ENCODE data around the gene TFCP2L1. TPM values are rescaled to one million over a fixed set of nuclear protein-coding genes. Genes with fewer than 3 reads are reported as not detected.

TFCP2L1 gene
- total and polyA plus RNA-seq, 4 donors: 0.30 to 0.89 (median 0.51) TPM

DNA sequence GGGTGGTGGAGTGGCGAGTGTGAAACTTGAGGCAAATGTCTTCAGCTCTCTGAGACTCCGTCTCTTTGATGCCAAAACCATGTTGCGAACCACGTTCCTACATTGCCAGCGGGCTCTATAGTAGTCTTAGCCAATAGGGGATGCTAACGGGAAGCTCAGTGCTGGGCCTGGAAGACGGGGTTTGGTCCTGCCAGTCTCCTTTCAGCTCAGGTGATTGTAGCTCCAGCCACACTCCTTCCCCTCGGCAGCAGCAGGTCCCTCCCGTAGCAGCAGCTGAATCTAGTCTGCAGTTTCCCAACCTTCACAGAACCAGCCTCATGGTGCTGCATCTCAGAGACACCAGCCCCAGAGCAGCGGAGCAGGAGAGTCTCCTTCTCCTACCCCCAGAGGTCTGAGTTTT lies 109.7 kb downstream of the TFCP2L1 start:
- DNase-seq (ENCODE audit: low read depth in 4 of 6, low spot score in 6 of 6): no peak
- H3K27ac ChIP-seq (ENCODE audit: low read depth, low read length): no peak overlapping the region
- H3K4me1 ChIP-seq (ENCODE audit: control insufficient read depth, insufficient read depth, low read length): peaks cover 12% of the 10 kb centered on the region
- H3K36me3 ChIP-seq (ENCODE audit: control insufficient read depth, insufficient read depth, low read length): no peaks in the 10 kb centered on the region
- WGBS (ENCODE audit: insufficient coverage): 53% methylated on average over 8 of the region's 10 CpGs
- peaks cover 2% of the 10 kb centered on the region for H3K27me3 ChIP-seq (ENCODE audit: control insufficient read depth, insufficient read depth, low read length)
- H3K9me3 ChIP-seq (ENCODE audit: control insufficient read depth, insufficient read depth, low read length): peaks cover 6% of the 10 kb centered on the region
- no peak overlapping the region for H3K4me3 ChIP-seq (ENCODE audit: low read depth, low read length)

DNA sequence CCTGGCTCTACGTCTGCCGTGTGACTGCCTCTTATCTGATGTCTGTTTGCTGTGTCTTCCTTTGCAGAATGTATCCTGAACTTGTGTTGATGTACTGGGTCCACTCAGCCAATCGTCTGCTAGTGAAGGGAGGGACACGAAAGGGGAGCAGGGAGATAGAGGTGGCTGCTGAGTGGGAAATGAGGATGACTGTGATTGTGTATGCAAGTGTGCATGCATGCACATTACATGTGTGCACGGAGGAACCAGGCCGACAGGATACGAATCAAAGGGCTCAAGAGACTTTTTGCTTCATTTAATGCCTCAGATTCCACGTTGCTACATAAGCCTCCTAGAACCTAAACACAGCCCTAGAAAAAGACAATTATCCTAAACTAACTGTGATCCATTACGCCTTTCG lies 111.2 kb downstream of the TFCP2L1 start:
- H3K9me3 ChIP-seq (ENCODE audit: control insufficient read depth, insufficient read depth, low read length): peaks cover 6% of the 10 kb centered on the region
- 77% methylated on average over 7 of the region's 10 CpGs for WGBS (ENCODE audit: insufficient coverage)
- no peak overlapping the region for H3K4me3 ChIP-seq (ENCODE audit: low read depth, low read length)
- peaks cover 2% of the 10 kb centered on the region for H3K27me3 ChIP-seq (ENCODE audit: control insufficient read depth, insufficient read depth, low read length)
- no peak overlapping the region for H3K27ac ChIP-seq (ENCODE audit: low read depth, low read length)
- H3K36me3 ChIP-seq (ENCODE audit: control insufficient read depth, insufficient read depth, low read length): no peaks in the 10 kb centered on the region
- H3K4me1 ChIP-seq (ENCODE audit: control insufficient read depth, insufficient read depth, low read length): peaks cover 12% of the 10 kb centered on the region
- peak in 1 of 6 donors; percentile 25 for DNase-seq (ENCODE audit: low read depth in 4 of 6, low spot score in 6 of 6)

DNA sequence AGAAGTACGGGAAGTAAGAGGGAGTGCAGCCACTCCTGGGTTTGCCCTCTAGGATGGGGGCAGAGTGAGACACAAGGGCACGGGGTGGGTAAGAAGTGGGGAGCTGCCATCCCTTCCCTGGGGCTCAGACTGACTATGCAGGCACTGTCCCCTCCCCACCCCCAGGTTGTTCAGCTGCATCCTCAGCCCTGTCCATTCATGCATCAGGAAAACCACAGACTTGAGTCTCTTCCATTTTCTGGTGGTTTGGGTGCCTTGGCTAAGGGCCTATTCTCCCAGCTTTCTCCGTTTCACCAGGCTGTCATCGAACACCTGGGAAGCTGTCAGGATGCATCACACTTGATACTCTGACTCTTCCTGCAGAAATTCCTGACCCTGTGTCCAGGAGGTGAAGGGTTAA lies 111.9 kb downstream of the TFCP2L1 start:
- peaks cover 6% of the 10 kb centered on the region for H3K9me3 ChIP-seq (ENCODE audit: control insufficient read depth, insufficient read depth, low read length)
- H3K27me3 ChIP-seq (ENCODE audit: control insufficient read depth, insufficient read depth, low read length): peaks cover 2% of the 10 kb centered on the region
- H3K4me3 ChIP-seq (ENCODE audit: low read depth, low read length): no peak overlapping the region
- H3K36me3 ChIP-seq (ENCODE audit: control insufficient read depth, insufficient read depth, low read length): no peaks in the 10 kb centered on the region
- 78% methylated on average over 3 of the region's 4 CpGs for WGBS (ENCODE audit: insufficient coverage)
- no peak for DNase-seq (ENCODE audit: low read depth in 4 of 6, low spot score in 6 of 6)
- no peak overlapping the region for H3K27ac ChIP-seq (ENCODE audit: low read depth, low read length)
- peaks cover 12% of the 10 kb centered on the region for H3K4me1 ChIP-seq (ENCODE audit: control insufficient read depth, insufficient read depth, low read length)

- H3K27ac ChIP-seq (ENCODE audit: low read depth, low read length): no peak overlapping the region
- WGBS (ENCODE audit: insufficient coverage): 100% methylated on average over 1 of the region's 1 CpG
- H3K36me3 ChIP-seq (ENCODE audit: control insufficient read depth, insufficient read depth, low read length): no peaks in the 10 kb centered on the region
- peaks cover 2% of the 10 kb centered on the region for H3K27me3 ChIP-seq (ENCODE audit: control insufficient read depth, insufficient read depth, low read length)
- peaks cover 12% of the 10 kb centered on the region for H3K4me1 ChIP-seq (ENCODE audit: control insufficient read depth, insufficient read depth, low read length)
- no peak for DNase-seq (ENCODE audit: low read depth in 4 of 6, low spot score in 6 of 6)
- H3K9me3 ChIP-seq (ENCODE audit: control insufficient read depth, insufficient read depth, low read length): peaks cover 6% of the 10 kb centered on the region
- no peak overlapping the region for H3K4me3 ChIP-seq (ENCODE audit: low read depth, low read length)
Observed at GRCh38 chr2:121172456-121172855, 112.5 kb downstream of the TFCP2L1 start.

DNA sequence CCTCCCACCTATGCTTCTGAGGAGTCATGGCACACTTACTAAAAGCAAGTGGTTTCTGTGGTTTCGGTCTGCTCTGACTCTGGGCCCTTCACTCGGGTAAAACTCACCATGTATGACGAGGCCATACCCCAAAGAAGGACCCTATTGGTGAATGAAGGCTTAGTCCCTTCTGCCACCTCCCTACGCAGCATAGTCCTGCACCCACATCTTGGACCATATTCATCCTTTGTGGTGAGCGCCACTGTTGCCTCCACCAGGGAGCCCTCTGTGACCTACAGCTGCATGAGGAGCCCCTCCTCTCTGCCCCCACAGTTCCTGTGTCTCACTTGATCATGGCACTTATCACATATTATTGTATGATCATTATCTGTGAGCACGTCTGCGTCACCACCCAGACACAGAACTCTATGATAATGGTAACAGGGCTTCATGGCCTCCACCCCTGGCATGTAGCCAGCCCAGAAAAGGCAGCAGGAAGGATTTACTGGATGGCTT lies 113.3 kb downstream of the TFCP2L1 start:
- Histone ChIP-seq H3K36me3 (ENCODE audit: control insufficient read depth, insufficient read depth, low read length) (no peaks in the 10 kb centered on the region), H3K27me3 (ENCODE audit: control insufficient read depth, insufficient read depth, low read length) (peaks cover 2% of the 10 kb centered on the region), H3K4me3 (ENCODE audit: low read depth, low read length) (no peak overlapping the region), H3K4me1 (ENCODE audit: control insufficient read depth, insufficient read depth, low read length) (peaks cover 12% of the 10 kb centered on the region), H3K9me3 (ENCODE audit: control insufficient read depth, insufficient read depth, low read length) (peaks cover 6% of the 10 kb centered on the region), H3K27ac (ENCODE audit: low read depth, low read length) (no peak overlapping the region)
- WGBS (ENCODE audit: insufficient coverage): 96% methylated on average over 5 of the region's 7 CpGs
- DNase-seq (ENCODE audit: low read depth in 4 of 6, low spot score in 6 of 6): no peak

GRCh38 chr2:121170577-121170976 lies 114.4 kb downstream of the TFCP2L1 start:
- H3K27me3 ChIP-seq (ENCODE audit: control insufficient read depth, insufficient read depth, low read length): peaks cover 2% of the 10 kb centered on the region
- no peak for DNase-seq (ENCODE audit: low read depth in 4 of 6, low spot score in 6 of 6)
- H3K27ac ChIP-seq (ENCODE audit: low read depth, low read length): no peak overlapping the region
- no peaks in the 10 kb centered on the region for H3K36me3 ChIP-seq (ENCODE audit: control insufficient read depth, insufficient read depth, low read length)
- no peak overlapping the region for H3K4me3 ChIP-seq (ENCODE audit: low read depth, low read length)
- no CpG with 5 or more reads among the region's 1 CpG for WGBS (ENCODE audit: insufficient coverage)
- peaks cover 10% of the 10 kb centered on the region for H3K4me1 ChIP-seq (ENCODE audit: control insufficient read depth, insufficient read depth, low read length)
- H3K9me3 ChIP-seq (ENCODE audit: control insufficient read depth, insufficient read depth, low read length): peaks cover 6% of the 10 kb centered on the region

GRCh38 chr2:121167411-121167810 lies 117.6 kb downstream of the TFCP2L1 start:
- Histone ChIP-seq H3K9me3 (ENCODE audit: control insufficient read depth, insufficient read depth, low read length) (peaks cover 10% of the 10 kb centered on the region), H3K27me3 (ENCODE audit: control insufficient read depth, insufficient read depth, low read length) (no peaks in the 10 kb centered on the region), H3K27ac (ENCODE audit: low read depth, low read length) (no peak overlapping the region), H3K4me3 (ENCODE audit: low read depth, low read length) (no peak overlapping the region), H3K36me3 (ENCODE audit: control insufficient read depth, insufficient read depth, low read length) (no peaks in the 10 kb centered on the region), H3K4me1 (ENCODE audit: control insufficient read depth, insufficient read depth, low read length) (no peaks in the 10 kb centered on the region)
- WGBS (ENCODE audit: insufficient coverage): 77% methylated on average over 3 of the region's 4 CpGs
- DNase-seq (ENCODE audit: low read depth in 4 of 6, low spot score in 6 of 6): no peak

Other genes with a start within 250 kb of the TFCP2L1 start
- gene RNU4ATAC, start 245.7 kb upstream of the TFCP2L1 start, total RNA-seq: 10 to 100 TPM in 1 of 2 donors, under 1 TPM in 1; under 0.01 to 79.1 TPM
- not detected for gene RNU4ATAC, start 245.7 kb upstream of the TFCP2L1 start, polyA plus RNA-seq (ENCODE audit: insufficient read length in 2 of 2)